Transverse colon (tissue), 3 donors: ENCODE results near the gene DENND1A.

ENCODE experiments used
- EP300 ChIP-seq: sonication (generic); formaldehyde crosslinking; IDR thresholded peaks from one replicate; pipeline ENCODE4 v1.6.1; 2017; ENCODE audit warnings: antibody characterized with exemption, low read depth
- TF ChIP-seq, protein P1 (sequence below), 5 experiments: fragments of 200-600 bp in 3 of 5; fragments of 450-650 bp in 2 of 5; sonication (generic) in 3 of 5; IDR thresholded peaks; 1 replicate in 2 of 5; 2 replicates in 3 of 5; pipeline ENCODE4 v1.5.1; 2016 to 2017; ENCODE audit warnings: antibody characterized with exemption in 5 of 5, inconsistent platforms in 3 of 5, mild to moderate bottlenecking in 2 of 5, moderate library complexity in 1 of 5

DNA sequence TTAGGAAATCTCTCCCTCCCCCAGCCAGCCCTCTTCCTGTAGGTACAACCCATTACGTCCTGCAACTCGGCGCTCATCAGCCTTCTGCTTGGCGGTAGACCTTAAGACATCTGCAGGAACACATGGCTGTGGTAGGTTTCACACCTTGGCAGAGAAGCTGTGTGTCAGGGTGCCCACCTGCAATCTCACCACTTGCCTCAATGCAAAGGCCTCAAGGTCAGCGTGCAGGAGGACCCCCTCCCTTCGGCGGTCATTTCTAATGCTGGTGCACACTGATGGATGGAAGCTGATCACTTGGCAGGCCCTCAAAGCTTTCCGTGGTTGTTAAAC, 506.6 kb downstream of the DENND1A start:
- TF ChIP-seq, protein P1, sequence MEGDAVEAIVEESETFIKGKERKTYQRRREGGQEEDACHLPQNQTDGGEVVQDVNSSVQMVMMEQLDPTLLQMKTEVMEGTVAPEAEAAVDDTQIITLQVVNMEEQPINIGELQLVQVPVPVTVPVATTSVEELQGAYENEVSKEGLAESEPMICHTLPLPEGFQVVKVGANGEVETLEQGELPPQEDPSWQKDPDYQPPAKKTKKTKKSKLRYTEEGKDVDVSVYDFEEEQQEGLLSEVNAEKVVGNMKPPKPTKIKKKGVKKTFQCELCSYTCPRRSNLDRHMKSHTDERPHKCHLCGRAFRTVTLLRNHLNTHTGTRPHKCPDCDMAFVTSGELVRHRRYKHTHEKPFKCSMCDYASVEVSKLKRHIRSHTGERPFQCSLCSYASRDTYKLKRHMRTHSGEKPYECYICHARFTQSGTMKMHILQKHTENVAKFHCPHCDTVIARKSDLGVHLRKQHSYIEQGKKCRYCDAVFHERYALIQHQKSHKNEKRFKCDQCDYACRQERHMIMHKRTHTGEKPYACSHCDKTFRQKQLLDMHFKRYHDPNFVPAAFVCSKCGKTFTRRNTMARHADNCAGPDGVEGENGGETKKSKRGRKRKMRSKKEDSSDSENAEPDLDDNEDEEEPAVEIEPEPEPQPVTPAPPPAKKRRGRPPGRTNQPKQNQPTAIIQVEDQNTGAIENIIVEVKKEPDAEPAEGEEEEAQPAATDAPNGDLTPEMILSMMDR (IDR thresholded peaks at IDR 0.05) = no peak
- no peak for TF ChIP-seq EP300
